CD4-positive, alpha-beta T cell treated with Interleukin-4 for 4 hours (primary cell): ENCODE measurements around the gene MTMR10.

Experiments
- DNase-seq: peaks from one replicate; pipeline ENCODE4 v3.0.0-alpha.2; 2020

The MTMR10 gene

GRCh38 chr15:30917013-30917412, 74.4 kb downstream of the MTMR10 start:
- no peak for DNase-seq

GRCh38 chr15:30913761-30914160, 77.7 kb downstream of the MTMR10 start:
- no peak for DNase-seq

GRCh38 chr15:30906366-30906765, 85.1 kb downstream of the MTMR10 start:
- DNase-seq = no peak

GRCh38 chr15:30905821-30906220, 85.6 kb downstream of the MTMR10 start:
- DNase-seq = no peak

DNA sequence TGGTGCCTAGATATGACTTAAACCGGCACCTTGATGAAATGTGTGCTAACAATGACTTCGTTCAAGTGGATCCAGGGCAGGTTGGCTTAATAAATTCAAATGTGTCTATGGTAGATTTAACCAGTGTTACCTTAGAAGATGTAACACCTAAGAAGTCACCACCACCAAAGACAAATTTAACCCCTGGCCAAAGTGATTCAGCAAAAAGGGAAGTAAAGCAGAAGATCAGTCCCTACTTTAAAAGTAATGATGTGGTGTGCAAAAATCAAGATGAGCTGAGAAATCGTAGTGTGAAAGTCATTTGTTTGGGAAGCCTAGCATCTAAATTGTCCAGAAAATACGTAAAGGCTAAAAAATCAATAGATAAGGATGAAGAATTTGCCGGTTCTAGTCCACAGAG, 86.6 kb downstream of the MTMR10 start:
- DNase-seq = no peak

GRCh38 chr15:30903497-30904187, 87.8 kb downstream of the MTMR10 start, which contains the start of gene FAN1:
FAN1 (plus strand) TSS chr15:30903915; CDS start chr15:30904664, 749 bp downstream.
- DNase-seq = peak; percentile 76

- DNase-seq = no peak
Observed at GRCh38 chr15:30901889-30902288, 89.5 kb downstream of the MTMR10 start.

DNA sequence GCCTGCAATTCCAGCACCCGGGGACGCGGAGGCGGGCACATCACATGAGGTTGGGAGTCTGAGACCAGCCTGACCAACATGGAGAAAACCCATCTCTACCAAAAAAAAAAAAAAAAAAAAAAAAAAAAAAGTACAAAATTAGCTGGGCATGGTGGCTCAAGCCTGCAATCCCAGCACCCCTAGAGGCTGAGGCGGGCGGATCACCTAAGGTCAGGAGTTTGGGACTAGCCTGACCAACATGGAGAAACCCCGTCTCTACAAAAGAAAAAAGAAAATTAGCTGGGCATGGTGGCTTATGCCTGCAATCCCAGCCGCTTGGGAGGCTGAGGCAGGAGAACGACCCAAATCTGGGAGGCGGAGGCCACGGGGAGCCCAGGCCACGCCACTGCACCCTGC, 95.2 kb downstream of the MTMR10 start:
- DNase-seq = no peak

GRCh38 chr15:30895461-30896210, 95.8 kb downstream of the MTMR10 start:
- no peak for DNase-seq

- DNase-seq = no peak
Observed at GRCh38 chr15:30889196-30889595, 102.2 kb downstream of the MTMR10 start.
